ENCODE results near the gene C1QB.

GRCh38 chr1:22636353-22636752 lies 16.7 kb upstream of the C1QB start, which contains the start of gene C1QA:
- TF ChIP-seq POLR2A (IDR thresholded peaks at IDR 0.05) (peak; percentile 51), CTCF (IDR thresholded peaks at IDR 0.05) (no peak)

All from right lobe of liver (tissue), 4 donors.